Activated T-cell treated with anti-CD3 and anti-CD28 coated beads, Interleukin-2, amount 50 U/mL, for 72 hours (primary cell): ENCODE data around the gene CYP4A22. TPM values are rescaled to one million over a fixed set of nuclear protein-coding genes. Genes with fewer than 3 reads are reported as not detected.
"Not testable (repeated sequence)": the region's sequence is repeated elsewhere in the genome, so short reads cannot be mapped to it uniquely, and the experiment has no call there.

Experiments
- ATAC-seq, 2 donors: fragments of 150-1000 bp; cut with Tn5 transposase; replicated peaks in 1 of 2; 2 replicates each; pipeline ENCODE4 v1.10.0; 2021; ENCODE audit warnings: moderate library complexity in 2 of 2, mild to moderate bottlenecking in 1 of 2
- DNase-seq, 2 donors: peaks; one replicate each; pipeline ENCODE4 v3.0.0; 2021 to 2022; ENCODE audit warnings: mixed read lengths in 1 of 2
- H3K27ac Mint-ChIP-seq: one replicate; pipeline ENCODE4 v1.8.0; 2022; ENCODE audit warnings: mild to moderate bottlenecking, moderate library complexity, mixed read lengths
- H3K27me3 Mint-ChIP-seq: one replicate; pipeline ENCODE4 v1.8.0; 2022; ENCODE audit warnings: low read depth, mixed read lengths
- H3K36me3 Mint-ChIP-seq, 2 donors: one replicate each; pipeline ENCODE4 v1.8.0; 2022; ENCODE audit warnings: mixed read lengths in 2 of 2, mild to moderate bottlenecking in 1 of 2; ENCODE audit not compliant: insufficient read depth in 2 of 2
- H3K4me1 Mint-ChIP-seq: one replicate; pipeline ENCODE4 v1.8.0; 2022; ENCODE audit warnings: low read depth, mixed read lengths
- H3K4me3 Mint-ChIP-seq, 2 donors: one replicate each; pipeline ENCODE4 v1.8.0; 2022; ENCODE audit warnings: mild to moderate bottlenecking in 2 of 2, mixed read lengths in 2 of 2, moderate library complexity in 2 of 2
- H3K9me3 Mint-ChIP-seq, 2 donors: one replicate each; pipeline ENCODE4 v1.8.0; 2022; ENCODE audit warnings: mixed read lengths in 2 of 2
- total RNA-seq, 2 donors: library from RNA; stranded (reverse); gene quantifications; one replicate each; pipeline ENCODE4 v1.2.3, GENCODE V29; 2022

The CYP4A22 gene
- total RNA-seq, 2 donors from 2014 or later = not detected

DNA sequence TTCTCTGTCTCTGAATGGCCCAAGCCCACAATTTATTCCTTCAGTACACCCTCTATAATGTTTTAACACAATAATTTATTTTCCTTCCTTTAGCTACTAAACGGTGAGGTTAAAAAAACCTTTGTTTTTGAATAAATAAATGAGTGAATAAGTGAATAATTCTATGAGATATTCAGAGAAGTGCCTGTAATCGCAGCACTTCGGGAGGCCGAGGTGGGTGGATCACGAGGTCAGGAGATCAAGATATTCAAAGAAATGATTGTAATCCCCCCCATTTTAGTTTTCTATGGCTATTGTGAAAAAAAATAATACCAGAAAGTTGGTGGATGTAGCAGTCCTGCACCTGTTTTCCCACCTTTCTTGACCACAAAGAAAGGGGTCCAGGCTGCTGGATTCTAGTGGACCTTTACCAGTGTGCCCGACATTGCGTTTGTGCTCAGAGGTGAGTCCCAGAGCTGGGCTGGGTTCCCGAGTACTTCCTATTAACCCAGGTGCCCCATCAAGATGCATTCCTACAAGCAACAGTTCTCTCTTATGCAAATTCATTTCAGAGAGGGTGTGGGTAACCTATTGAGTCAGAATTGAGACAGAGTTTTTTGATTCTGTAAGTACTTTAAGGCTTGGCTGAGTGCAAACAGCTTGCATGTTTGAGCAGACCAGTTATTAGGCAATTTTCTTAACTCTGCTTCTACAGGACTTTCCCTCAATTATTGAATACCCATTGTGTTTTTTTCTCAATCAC is 7.6 kb upstream of the CYP4A22 start:
- not testable (repeated sequence) for H3K27me3 Mint-ChIP-seq, H3K9me3 Mint-ChIP-seq, DNase-seq, ATAC-seq, H3K4me1 Mint-ChIP-seq, H3K36me3 Mint-ChIP-seq, H3K27ac Mint-ChIP-seq, H3K4me3 Mint-ChIP-seq

DNA sequence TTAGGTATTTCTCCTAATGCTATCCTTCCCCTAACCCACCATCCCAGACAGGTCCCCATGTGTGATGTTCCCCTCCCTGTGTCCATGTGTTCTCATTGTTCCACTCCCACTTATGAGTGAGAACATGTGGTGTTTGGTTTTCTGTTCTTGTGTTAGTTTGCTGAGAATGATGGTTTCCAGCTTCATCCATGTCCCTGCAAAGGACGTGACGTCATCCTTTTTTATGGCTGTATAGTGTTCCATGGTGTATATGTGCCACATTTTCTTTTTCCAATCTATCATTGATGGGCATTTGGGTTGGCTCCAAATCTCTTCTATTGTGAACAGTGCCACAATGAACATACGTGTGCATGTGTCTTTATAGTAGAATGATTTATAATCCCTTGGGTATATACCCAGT is 4.6 kb upstream of the CYP4A22 start:
- not testable (repeated sequence) for H3K4me3 Mint-ChIP-seq, DNase-seq, H3K27ac Mint-ChIP-seq, ATAC-seq, H3K36me3 Mint-ChIP-seq, H3K4me1 Mint-ChIP-seq, H3K9me3 Mint-ChIP-seq
- peaks cover 18% of the 10 kb centered on the region for H3K27me3 Mint-ChIP-seq

DNA sequence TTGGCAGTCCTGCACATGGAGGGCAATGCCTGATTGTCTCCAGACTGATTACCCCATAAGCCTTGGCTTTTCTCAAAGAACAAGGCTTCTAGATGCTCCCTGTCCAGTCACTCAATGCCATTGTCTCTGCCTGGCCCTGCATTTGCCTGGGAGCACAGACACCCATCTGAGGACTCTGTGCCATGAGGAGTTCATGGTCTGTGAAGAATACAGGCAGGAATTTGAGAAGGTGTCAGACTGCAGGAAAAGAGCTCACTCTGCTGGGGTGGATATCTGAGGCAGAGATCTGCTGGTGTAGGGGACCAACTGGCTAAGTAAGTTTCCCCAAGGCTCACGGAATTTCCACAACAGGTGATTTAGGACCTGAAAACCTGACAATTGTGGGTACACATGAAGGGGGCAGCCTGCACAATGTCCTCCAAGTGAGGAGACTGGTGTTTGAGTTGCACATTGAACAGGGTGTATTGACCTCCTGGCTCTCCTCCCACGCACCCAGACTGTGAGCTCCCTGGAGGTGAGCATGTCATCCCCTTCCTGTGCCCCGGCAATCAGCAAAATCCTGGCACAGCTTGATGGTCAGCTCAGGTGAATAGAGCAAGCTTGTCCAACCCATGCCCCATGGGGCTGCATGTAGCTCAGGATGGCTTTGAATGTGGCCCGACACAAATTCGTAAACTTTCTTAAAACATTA is 829 bp downstream of the CYP4A22 start:
- H3K4me3 Mint-ChIP-seq = no peak overlapping the region
- H3K4me1 Mint-ChIP-seq = no peaks in the 10 kb centered on the region
- H3K36me3 Mint-ChIP-seq = no peaks in the 10 kb centered on the region

DNA sequence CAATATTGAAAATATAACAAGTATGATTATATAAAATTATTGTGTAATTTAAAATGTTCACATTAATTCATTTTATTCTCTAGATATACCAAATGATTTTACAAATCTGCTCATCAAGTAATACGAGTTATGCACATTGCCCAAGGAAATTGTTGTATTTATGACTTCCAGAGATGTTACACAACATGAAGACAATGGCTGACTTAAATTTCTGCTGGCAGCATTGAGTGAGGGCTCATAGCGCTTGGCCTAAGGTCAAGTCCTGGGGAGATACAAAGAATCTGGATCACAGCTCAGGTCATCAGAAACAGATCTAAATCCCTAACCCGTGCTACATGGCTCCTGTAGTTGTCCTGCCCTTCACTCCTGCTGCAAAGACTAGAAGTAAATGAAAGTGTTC is 3.1 kb downstream of the CYP4A22 start:
- not testable (repeated sequence) for DNase-seq, ATAC-seq

More for the DNA sequence above, 829 bp downstream of the CYP4A22 start:
- DNase-seq (no peak), ATAC-seq (no peak)
- Mint-ChIP-seq H3K9me3 (peaks cover 0 to 1% of the 10 kb centered on the region in 2 donors), H3K27me3 (peaks cover 27% of the 10 kb centered on the region), H3K27ac (no peak overlapping the region)

DNA sequence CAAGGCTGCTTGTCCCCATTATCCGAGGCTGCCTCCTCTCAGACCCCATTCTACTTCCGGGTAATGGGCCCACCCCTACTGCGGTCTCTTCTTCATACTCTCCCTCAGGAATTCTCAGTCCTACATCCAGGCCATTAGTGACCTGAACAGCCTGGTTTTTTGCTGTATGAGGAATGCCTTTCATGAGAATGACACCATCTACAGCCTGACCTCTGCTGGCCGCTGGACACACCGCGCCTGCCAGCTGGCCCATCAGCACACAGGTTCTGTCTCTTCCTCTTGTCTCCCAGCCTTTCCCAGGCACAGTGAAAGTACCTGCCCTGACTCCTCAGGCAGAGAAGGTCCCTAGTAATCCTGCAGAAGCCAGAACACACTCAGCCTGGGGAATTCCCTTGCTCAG is 6.4 kb downstream of the CYP4A22 start:
- H3K4me1 Mint-ChIP-seq, H3K9me3 Mint-ChIP-seq, H3K36me3 Mint-ChIP-seq, DNase-seq, H3K27ac Mint-ChIP-seq, ATAC-seq, H3K4me3 Mint-ChIP-seq: not testable (repeated sequence)
- H3K27me3 Mint-ChIP-seq = peaks cover 24% of the 10 kb centered on the region

More for the DNA sequence above, 3.1 kb downstream of the CYP4A22 start:
- peaks cover 23% of the 10 kb centered on the region for H3K27me3 Mint-ChIP-seq
- H3K36me3 Mint-ChIP-seq, H3K4me1 Mint-ChIP-seq, H3K27ac Mint-ChIP-seq, H3K9me3 Mint-ChIP-seq, H3K4me3 Mint-ChIP-seq: not testable (repeated sequence)

DNA sequence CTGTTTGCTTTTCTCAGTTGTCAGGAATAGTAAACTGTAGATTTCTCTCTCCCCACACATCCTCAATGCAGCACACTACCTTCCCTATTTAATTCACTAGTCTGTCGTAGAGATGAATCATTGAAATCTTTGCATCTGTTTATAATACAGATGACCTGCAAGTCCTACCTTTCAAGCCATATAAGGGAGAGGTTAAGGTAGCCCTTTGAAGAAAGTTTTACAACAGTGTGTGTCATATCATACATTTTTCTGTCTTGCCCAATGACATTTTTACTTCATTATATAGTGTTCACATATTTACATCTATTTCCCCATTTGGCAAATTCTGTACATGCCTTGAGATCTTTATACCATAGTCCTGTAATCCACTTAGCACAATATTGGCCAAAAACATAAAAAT is 9.3 kb downstream of the CYP4A22 start:
- not testable (repeated sequence) for ATAC-seq, H3K4me1 Mint-ChIP-seq, H3K4me3 Mint-ChIP-seq, H3K9me3 Mint-ChIP-seq, DNase-seq, H3K27ac Mint-ChIP-seq, H3K36me3 Mint-ChIP-seq
- H3K27me3 Mint-ChIP-seq = peaks cover 30% of the 10 kb centered on the region

DNA sequence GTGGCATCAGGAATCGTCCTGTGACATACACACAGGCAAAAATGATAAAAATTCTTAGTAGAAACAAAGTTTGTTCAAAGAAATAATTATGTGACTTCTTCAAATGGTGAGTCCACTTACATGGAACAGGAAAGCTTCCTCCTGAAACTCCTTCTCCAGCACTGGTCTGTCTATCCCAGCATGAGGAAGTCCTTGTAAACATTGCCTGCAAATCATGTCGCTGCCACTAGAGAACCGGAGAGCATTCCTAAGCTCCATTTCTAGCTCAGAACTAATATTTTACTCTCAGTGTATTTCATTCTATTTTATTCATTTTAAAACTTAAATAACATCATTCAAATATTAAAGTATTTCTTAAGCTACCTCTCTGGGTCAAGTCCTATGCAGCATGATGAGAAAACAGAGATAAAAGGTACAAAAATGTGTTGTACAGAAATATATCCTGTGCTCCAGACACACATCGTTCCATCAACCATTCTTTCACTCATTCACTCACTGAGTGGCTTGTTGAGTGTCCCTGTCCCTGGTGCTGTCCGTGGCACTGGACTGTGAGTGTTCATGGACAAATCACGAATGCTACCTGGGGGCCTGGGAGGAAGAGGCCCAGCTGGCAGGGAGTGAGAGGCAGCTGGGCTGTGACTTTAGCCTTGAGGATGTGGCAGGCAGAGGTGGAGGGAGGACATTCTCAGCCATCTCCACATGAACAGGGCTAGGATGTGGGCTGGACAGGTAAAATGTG is 10.0 kb downstream of the CYP4A22 start:
- no peak overlapping the region for H3K27ac Mint-ChIP-seq
- ATAC-seq = no peak
- H3K27me3 Mint-ChIP-seq = peaks cover 23% of the 10 kb centered on the region
- H3K4me1 Mint-ChIP-seq = no peaks in the 10 kb centered on the region
- no peaks in the 10 kb centered on the region for H3K9me3 Mint-ChIP-seq
- H3K36me3 Mint-ChIP-seq = no peaks in the 10 kb centered on the region
- no peak overlapping the region for H3K4me3 Mint-ChIP-seq
- DNase-seq = no peak

DNA sequence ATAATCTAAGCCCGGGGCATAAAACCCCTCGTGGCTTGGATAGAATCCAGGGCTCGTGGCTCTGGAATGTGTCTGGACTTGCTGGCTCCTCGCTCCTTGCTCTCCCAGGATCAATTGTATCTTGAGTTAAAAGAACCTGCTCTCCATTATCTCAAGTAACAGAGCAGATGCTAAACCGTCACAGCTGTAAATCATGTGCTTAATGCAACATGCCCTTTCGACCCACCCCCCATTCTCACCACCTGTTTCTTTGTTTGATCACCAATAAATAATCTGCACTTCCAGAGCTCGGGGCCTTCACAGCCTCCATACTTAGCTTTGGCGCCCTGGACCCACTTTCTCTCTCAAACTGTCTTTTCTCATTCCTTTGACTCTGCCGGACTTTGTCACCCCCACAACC is 11.9 kb downstream of the CYP4A22 start:
- not testable (repeated sequence) for H3K4me3 Mint-ChIP-seq, ATAC-seq, H3K9me3 Mint-ChIP-seq, H3K36me3 Mint-ChIP-seq, H3K4me1 Mint-ChIP-seq, DNase-seq, H3K27ac Mint-ChIP-seq
- H3K27me3 Mint-ChIP-seq = peaks cover 28% of the 10 kb centered on the region

DNA sequence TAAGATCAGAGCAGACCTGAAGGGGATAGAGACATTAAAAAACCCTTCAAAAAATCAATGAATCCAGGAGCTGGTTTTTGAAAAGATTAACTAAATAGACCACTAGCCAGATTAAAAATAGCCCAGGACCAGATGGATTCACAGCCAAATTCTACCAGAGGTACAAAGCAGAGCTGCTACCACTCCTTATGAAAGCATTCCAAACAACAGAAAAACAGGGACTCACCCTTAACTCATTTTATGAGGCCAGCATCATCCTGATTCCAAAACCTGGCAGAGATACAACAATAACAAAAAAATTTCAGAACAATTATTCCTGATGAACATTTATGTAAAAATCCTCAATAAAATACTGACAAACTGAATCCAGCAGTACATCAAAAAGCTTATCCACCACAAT is 19.2 kb downstream of the CYP4A22 start:
- not testable (repeated sequence) for H3K4me1 Mint-ChIP-seq, DNase-seq, H3K36me3 Mint-ChIP-seq, H3K27ac Mint-ChIP-seq, H3K9me3 Mint-ChIP-seq, H3K4me3 Mint-ChIP-seq, ATAC-seq
- peaks cover 35% of the 10 kb centered on the region for H3K27me3 Mint-ChIP-seq

DNA sequence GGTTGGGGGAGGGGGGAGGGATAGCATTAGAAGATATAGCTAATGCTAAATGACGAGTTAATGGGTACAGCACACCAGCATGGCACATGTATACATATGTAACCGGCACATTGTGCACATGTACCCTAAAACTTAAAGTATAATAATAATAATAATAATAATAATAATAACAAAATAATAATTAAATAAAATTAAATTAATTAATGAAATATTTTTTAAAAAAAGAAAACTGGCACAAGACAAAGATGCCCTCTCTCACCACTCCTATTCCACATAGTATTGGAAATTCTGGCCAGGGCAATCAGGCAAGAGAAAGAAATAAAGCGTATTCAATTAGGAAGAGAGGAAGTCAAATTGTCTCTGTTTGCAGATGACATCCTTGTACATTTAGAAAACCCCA is 20.7 kb downstream of the CYP4A22 start:
- not testable (repeated sequence) for H3K27ac Mint-ChIP-seq, ATAC-seq, H3K4me3 Mint-ChIP-seq, H3K36me3 Mint-ChIP-seq, H3K4me1 Mint-ChIP-seq, DNase-seq, H3K9me3 Mint-ChIP-seq
- H3K27me3 Mint-ChIP-seq = peaks cover 47% of the 10 kb centered on the region

DNA sequence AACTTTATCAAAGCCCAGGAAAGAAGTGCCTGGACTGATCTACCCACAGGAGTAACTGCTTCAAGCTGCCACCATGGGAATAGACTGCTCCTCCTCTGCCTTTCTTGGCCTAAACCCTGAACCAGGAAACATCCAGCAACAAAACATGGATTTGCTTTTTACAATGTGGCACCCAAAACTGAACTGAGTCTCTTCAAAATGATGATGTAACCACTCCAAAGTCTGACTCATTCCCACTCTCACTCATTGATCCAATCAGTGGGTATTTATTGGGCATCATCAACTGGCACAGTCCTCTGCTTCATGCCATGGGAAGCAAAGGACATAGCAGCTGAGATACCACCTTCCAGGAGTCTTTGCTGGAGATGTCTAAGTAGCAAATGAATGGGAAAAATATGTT is 23.5 kb downstream of the CYP4A22 start:
- no peaks in the 10 kb centered on the region for H3K36me3 Mint-ChIP-seq
- no peak overlapping the region for H3K27ac Mint-ChIP-seq
- H3K4me3 Mint-ChIP-seq = no peak overlapping the region
- H3K27me3 Mint-ChIP-seq = peaks cover 46% of the 10 kb centered on the region
- no peak for ATAC-seq
- DNase-seq = no peak
- no peaks in the 10 kb centered on the region for H3K4me1 Mint-ChIP-seq
- peaks cover 0 to 4% of the 10 kb centered on the region in 2 donors for H3K9me3 Mint-ChIP-seq

DNA sequence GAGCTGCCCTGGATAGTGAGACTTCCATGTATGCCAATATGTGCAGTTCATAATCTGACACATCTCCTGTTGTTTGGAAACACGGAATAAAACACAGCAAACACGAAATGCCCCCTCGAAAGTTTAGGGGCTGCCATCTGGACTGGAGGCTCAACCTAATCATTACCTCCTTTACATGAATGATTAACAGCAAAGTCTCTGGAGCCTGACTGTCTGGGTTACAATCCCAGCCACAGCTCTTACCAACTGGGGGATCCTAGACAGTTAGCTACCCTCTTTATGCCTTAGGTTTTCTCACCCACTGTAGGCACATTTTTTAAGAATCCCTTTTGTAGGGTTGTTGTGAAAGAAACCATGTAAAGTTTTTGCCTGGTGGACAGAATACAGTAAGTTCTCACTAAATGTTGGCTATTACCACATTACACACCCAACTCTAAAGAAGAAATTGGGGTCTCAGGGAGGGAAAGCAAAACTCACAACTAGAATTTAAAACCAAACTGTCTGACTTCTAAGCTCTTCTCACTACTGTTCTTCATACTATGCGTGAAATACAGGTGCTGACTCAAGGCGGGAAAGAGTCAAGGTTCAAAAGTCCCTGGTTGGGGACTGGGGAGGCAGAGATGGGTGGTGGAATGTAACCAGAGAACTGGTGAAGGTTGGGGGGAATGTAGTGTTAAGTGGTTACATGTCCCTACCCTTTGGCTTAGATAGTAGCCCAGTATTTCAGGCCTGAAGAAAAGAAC is 24.2 kb downstream of the CYP4A22 start:
- H3K36me3 Mint-ChIP-seq = no peaks in the 10 kb centered on the region
- H3K27ac Mint-ChIP-seq = no peak overlapping the region
- no peaks in the 10 kb centered on the region for H3K4me1 Mint-ChIP-seq
- no peaks in the 10 kb centered on the region for H3K9me3 Mint-ChIP-seq
- ATAC-seq = no peak
- H3K4me3 Mint-ChIP-seq = no peak overlapping the region
- DNase-seq = no peak
- peaks cover 39% of the 10 kb centered on the region for H3K27me3 Mint-ChIP-seq

DNA sequence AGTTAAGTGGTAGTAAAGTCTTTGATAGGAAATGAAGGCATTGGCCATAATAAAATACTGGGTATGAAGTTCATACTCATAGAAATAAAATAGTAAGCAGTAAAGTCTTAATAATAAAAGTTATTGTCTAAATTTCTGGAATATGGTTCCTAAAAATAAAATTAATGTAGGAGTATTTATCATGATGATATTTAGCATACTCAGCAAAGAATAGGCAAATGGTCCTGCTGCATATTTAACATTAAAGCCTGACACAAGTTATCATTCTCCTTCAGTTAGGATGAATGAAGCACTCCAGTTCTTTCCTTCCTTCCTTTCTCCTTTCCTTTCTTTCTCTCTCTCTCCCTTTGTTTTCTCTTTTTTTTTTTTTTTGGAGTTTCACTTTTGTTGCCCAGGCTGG is 27.3 kb downstream of the CYP4A22 start:
- no peaks in the 10 kb centered on the region for H3K9me3 Mint-ChIP-seq
- H3K36me3 Mint-ChIP-seq = no peaks in the 10 kb centered on the region
- no peak for DNase-seq
- no peak overlapping the region for H3K4me3 Mint-ChIP-seq
- no peak for ATAC-seq
- peaks cover 47% of the 10 kb centered on the region for H3K27me3 Mint-ChIP-seq
- H3K27ac Mint-ChIP-seq = no peak overlapping the region
- no peaks in the 10 kb centered on the region for H3K4me1 Mint-ChIP-seq
